Trophoblast cell (in vitro differentiated cells and primary cell): ENCODE measurements around the gene ZBTB20.

Experiments used
- DNase-seq, 2 donors: peaks; one replicate each; pipeline ENCODE4 v3.0.0-alpha.2; 2016
- H2AFZ ChIP-seq: 2 replicates; pipeline ENCODE4 v1.6.1; 2013; ENCODE audit warnings: low read length, moderate library complexity, mild to moderate bottlenecking; ENCODE audit not compliant: insufficient read depth, poor library complexity
- H2AK5ac ChIP-seq: 2 replicates; pipeline ENCODE4 v1.6.1; 2013; ENCODE audit warnings: mild to moderate bottlenecking, low read length
- H2BK120ac ChIP-seq: 2 replicates; pipeline ENCODE4 v1.6.1; 2013; ENCODE audit warnings: low read length, mild to moderate bottlenecking, moderate library complexity; ENCODE audit not compliant: insufficient read depth, poor library complexity
- H2BK12ac ChIP-seq: 2 replicates; pipeline ENCODE4 v1.6.1; 2013; ENCODE audit warnings: mild to moderate bottlenecking, low read length, moderate library complexity
- H2BK5ac ChIP-seq: 2 replicates; pipeline ENCODE4 v1.6.1; 2013; ENCODE audit warnings: low read length, low read depth, moderate library complexity, mild to moderate bottlenecking; ENCODE audit not compliant: poor library complexity
- H3K14ac ChIP-seq: 2 replicates; pipeline ENCODE4 v1.6.1; 2013; ENCODE audit warnings: mild to moderate bottlenecking, low read length
- H3K18ac ChIP-seq: 2 replicates; pipeline ENCODE4 v1.6.1; 2013; ENCODE audit warnings: mild to moderate bottlenecking, low read length
- H3K23ac ChIP-seq: 2 replicates; pipeline ENCODE4 v1.6.1; 2013; ENCODE audit warnings: low read length
- H3K27ac ChIP-seq: 2 replicates; pipeline ENCODE4 v1.5.1; 2013; ENCODE audit warnings: low read depth, mild to moderate bottlenecking, inconsistent platforms, low read length, moderate library complexity
- H3K27me3 ChIP-seq: 2 replicates; pipeline ENCODE4 v1.6.1; 2013; ENCODE audit warnings: inconsistent platforms, mild to moderate bottlenecking, low read length, moderate library complexity; ENCODE audit not compliant: insufficient read depth
- H3K36me3 ChIP-seq, 2 experiments: 1 replicate in 1 of 2; 2 replicates in 1 of 2; pipeline ENCODE4 v1.6.1; 2013; ENCODE audit warnings: low read length in 2 of 2, mild to moderate bottlenecking in 2 of 2, moderate library complexity in 1 of 2; ENCODE audit not compliant: insufficient read depth in 2 of 2, control insufficient read depth in 1 of 2
- H3K4ac ChIP-seq: 2 replicates; pipeline ENCODE4 v1.6.1; 2013; ENCODE audit warnings: low read depth, mild to moderate bottlenecking, low read length, moderate library complexity
- H3K4me1 ChIP-seq, 2 experiments: 1 replicate in 1 of 2; 2 replicates in 1 of 2; pipeline ENCODE4 v1.6.1; 2013; ENCODE audit warnings: low read length in 2 of 2, mild to moderate bottlenecking in 2 of 2, moderate library complexity in 1 of 2; ENCODE audit not compliant: insufficient read depth in 2 of 2, control insufficient read depth in 1 of 2
- H3K4me2 ChIP-seq: 2 replicates; pipeline ENCODE4 v1.6.1; 2013; ENCODE audit warnings: inconsistent platforms, mild to moderate bottlenecking, low read length, moderate library complexity
- H3K4me3 ChIP-seq: 2 replicates; pipeline ENCODE4 v1.5.1; 2013; ENCODE audit warnings: mild to moderate bottlenecking, low read depth, low read length, inconsistent platforms
- H3K79me1 ChIP-seq: one replicate; pipeline ENCODE4 v1.6.1; 2013; ENCODE audit warnings: low read length
- H3K79me2 ChIP-seq: 2 replicates; pipeline ENCODE4 v1.6.1; 2013; ENCODE audit warnings: low read length, mild to moderate bottlenecking; ENCODE audit not compliant: control insufficient read depth, insufficient read depth, poor library complexity
- H3K9ac ChIP-seq: 2 replicates; pipeline ENCODE4 v1.6.1; 2013; ENCODE audit warnings: mild to moderate bottlenecking, low read length
- H3K9me3 ChIP-seq: 2 replicates; pipeline ENCODE4 v1.6.1; 2013; ENCODE audit warnings: low read depth, mild to moderate bottlenecking, control low read depth, inconsistent platforms, low read length; ENCODE audit not compliant: insufficient read depth
- H4K12ac ChIP-seq: 2 replicates; pipeline ENCODE4 v1.6.1; 2013; ENCODE audit warnings: low read depth, mild to moderate bottlenecking, low read length, moderate library complexity
- H4K8ac ChIP-seq: 2 replicates; pipeline ENCODE4 v1.6.1; 2013; ENCODE audit warnings: low read depth, mild to moderate bottlenecking, low read length, moderate library complexity
- H4K91ac ChIP-seq: one replicate; pipeline ENCODE4 v1.6.1; 2013; ENCODE audit warnings: low read depth, mild to moderate bottlenecking, low read length, moderate library complexity
- WGBS: extraction: QIAGEN DNeasy Blood & Tissue Kit; methylation state at CpG from one replicate; pipeline ENCODE4 v1.1.7; 2013; ENCODE audit warnings: missing lambda C conversion rate; ENCODE audit not compliant: insufficient read length, insufficient coverage; ENCODE audit errors: extremely low coverage; 5-methylcytosine and 5-hydroxymethylcytosine counted together

ZBTB20 gene

DNA sequence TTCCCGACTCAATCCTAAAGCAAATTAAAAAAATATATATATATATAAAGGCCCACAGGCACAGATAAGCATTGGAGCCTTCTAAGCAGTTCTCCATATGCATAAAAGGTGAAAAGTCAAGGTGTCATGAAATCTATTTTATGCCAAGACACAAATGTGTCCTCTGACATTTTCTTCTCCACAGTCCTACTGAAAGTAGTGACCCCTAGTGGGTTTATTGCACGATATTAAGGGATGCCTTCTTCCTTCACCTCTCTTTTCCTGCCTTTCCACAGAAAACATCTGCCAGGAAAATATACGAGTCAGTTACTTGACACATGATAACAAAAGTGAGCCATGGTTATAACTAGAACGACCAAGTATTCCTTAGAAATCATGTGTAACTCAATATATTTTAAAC is 550.1 kb downstream of the ZBTB20 start:
- Histone ChIP-seq H4K91ac (no peak overlapping the region), H3K23ac (no peak overlapping the region), H2AFZ (no peak overlapping the region), H3K79me2 (no peaks in the 10 kb centered on the region), H2AK5ac (no peak overlapping the region), H3K9me3 (no peaks in the 10 kb centered on the region), H2BK12ac (no peak overlapping the region), H3K4ac (no peak overlapping the region), H3K4me1 (no peaks in the 10 kb centered on the region), H3K27ac (no peak overlapping the region), H3K36me3 (no peaks in the 10 kb centered on the region), H2BK5ac (no peak overlapping the region), H3K9ac (no peak overlapping the region), H3K27me3 (no peaks in the 10 kb centered on the region), H3K4me3 (no peak overlapping the region), H3K4me2 (no peak overlapping the region), H2BK120ac (no peak overlapping the region), H4K8ac (no peak overlapping the region), H4K12ac (no peak overlapping the region), H3K79me1 (no peaks in the 10 kb centered on the region), H3K18ac (no peak overlapping the region), H3K14ac (no peak overlapping the region)
- no CpG with 5 or more reads among the region's 4 CpGs for WGBS
- DNase-seq, result no peak

DNA sequence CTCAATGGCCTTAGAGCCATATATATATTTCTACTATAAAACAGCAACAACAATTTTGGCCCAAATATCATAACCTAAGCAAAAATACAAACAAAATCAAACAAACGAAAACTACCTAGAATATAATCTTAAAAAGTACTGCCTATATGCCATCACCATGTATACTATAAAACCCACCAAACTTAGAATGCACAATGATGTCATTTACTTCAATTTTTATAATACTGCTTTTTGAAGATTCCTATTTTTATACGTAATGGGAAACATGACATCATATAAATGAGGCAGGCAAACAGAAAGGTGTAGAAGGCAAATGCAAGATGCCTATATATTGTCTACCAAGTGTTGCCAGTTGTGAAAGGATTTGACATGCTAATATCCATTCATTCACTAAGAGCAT is 550.9 kb downstream of the ZBTB20 start:
- H2AK5ac ChIP-seq, result no peak overlapping the region
- H2BK5ac ChIP-seq, result no peak overlapping the region
- H4K91ac ChIP-seq, result no peak overlapping the region
- H2AFZ ChIP-seq, result no peak overlapping the region
- DNase-seq, result no peak
- H3K9me3 ChIP-seq, result no peaks in the 10 kb centered on the region
- H3K4me3 ChIP-seq, result no peak overlapping the region
- no peaks in the 10 kb centered on the region for H3K36me3 ChIP-seq
- no peak overlapping the region for H2BK12ac ChIP-seq
- no peaks in the 10 kb centered on the region for H3K79me1 ChIP-seq
- H3K4me1 ChIP-seq, result no peaks in the 10 kb centered on the region
- 100% methylated on average over 1 of the region's 2 CpGs for WGBS
- H3K4ac ChIP-seq, result no peak overlapping the region
- no peaks in the 10 kb centered on the region for H3K79me2 ChIP-seq
- H3K4me2 ChIP-seq, result no peak overlapping the region
- H2BK120ac ChIP-seq, result no peak overlapping the region
- H3K14ac ChIP-seq, result no peak overlapping the region
- H3K27ac ChIP-seq, result no peak overlapping the region
- H3K18ac ChIP-seq, result no peak overlapping the region
- H3K9ac ChIP-seq, result no peak overlapping the region
- H3K23ac ChIP-seq, result no peak overlapping the region
- H3K27me3 ChIP-seq, result no peaks in the 10 kb centered on the region
- H4K8ac ChIP-seq, result no peak overlapping the region
- H4K12ac ChIP-seq, result no peak overlapping the region

DNA sequence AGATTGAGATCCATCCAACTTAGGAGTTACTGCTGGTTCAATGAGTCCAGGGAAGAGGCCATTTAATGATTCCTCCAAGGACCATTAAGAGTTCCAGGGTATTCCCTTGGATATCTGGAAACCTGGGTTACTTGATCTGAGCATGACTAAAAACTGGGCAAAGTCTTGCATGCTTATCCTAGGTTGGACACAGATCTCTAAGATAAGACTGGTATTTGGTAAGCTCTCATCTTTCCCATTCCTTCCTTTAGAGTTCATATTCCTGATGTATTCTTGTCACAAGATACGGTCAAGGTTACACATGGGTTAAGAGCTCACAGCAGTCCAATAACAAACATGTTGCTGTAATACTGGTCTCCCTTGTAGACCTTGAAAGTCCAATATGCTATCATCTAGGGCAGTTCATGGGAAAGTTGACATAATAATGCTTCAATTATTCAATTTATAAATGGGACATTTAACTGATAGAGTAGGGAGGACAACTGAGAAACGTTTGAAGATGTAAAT is 551.5 kb downstream of the ZBTB20 start:
- Histone ChIP-seq H2BK5ac (no peak overlapping the region), H4K8ac (no peak overlapping the region), H2BK12ac (no peak overlapping the region), H2BK120ac (no peak overlapping the region), H2AK5ac (no peak overlapping the region), H3K9ac (no peak overlapping the region), H3K79me2 (no peaks in the 10 kb centered on the region), H3K79me1 (no peaks in the 10 kb centered on the region), H3K18ac (no peak overlapping the region), H4K91ac (no peak overlapping the region), H3K27ac (no peak overlapping the region), H3K4ac (no peak overlapping the region), H3K9me3 (no peaks in the 10 kb centered on the region), H3K4me2 (no peak overlapping the region), H3K23ac (no peak overlapping the region), H3K4me3 (no peak overlapping the region), H4K12ac (no peak overlapping the region), H3K4me1 (no peaks in the 10 kb centered on the region), H3K27me3 (no peaks in the 10 kb centered on the region), H3K36me3 (no peaks in the 10 kb centered on the region), H3K14ac (no peak overlapping the region), H2AFZ (no peak overlapping the region)
- peak in 1 of 2 donors; percentile 10 for DNase-seq
- WGBS, result no CpG with 5 or more reads among the region's 2 CpGs

DNA sequence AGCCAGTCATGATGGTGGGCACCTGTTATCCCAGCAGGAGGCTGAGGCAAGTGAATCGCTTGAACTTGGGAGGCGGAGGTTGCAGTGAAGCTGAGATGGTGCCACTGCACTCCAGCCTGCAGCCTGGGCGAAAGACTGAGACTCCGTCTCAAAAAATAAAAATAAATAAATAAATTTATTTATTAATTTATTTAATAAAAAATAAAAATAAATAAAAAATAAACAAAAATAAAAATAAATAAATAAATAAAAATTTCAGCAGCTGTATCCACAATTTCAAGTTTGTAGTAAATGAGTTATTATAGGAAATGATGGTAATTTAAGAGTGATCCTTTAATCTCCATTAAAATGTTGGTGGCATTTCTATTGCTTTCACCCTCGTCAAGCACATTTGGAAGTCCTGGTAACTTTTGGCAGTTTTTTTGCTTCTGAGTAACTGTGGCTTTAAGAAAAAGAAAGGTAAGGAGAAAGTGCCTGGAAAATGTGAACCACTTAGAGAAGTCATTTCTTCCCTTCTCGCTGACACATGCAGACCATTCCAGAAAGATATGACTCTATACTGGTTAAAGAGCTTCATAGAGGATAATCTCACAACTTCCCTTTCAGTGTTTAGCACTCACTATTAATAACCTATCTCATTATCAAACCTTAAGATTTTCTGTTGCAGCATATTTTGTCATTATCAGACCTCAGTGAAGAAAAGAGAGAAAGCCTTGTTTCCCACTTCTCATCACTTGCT is 556.6 kb downstream of the ZBTB20 start:
- H4K12ac ChIP-seq, result no peak overlapping the region
- H2BK12ac ChIP-seq, result no peak overlapping the region
- no CpG with 5 or more reads among the region's 6 CpGs for WGBS
- H3K27ac ChIP-seq, result no peak overlapping the region
- no peak for DNase-seq
- no peak overlapping the region for H2BK5ac ChIP-seq
- H4K91ac ChIP-seq, result no peak overlapping the region
- H3K23ac ChIP-seq, result no peak overlapping the region
- no peaks in the 10 kb centered on the region for H3K36me3 ChIP-seq
- no peak overlapping the region for H3K9ac ChIP-seq
- no peak overlapping the region for H3K4ac ChIP-seq
- no peak overlapping the region for H2BK120ac ChIP-seq
- no peak overlapping the region for H3K14ac ChIP-seq
- no peak overlapping the region for H3K4me2 ChIP-seq
- no peaks in the 10 kb centered on the region for H3K79me2 ChIP-seq
- H3K27me3 ChIP-seq, result no peaks in the 10 kb centered on the region
- no peak overlapping the region for H2AK5ac ChIP-seq
- no peak overlapping the region for H3K18ac ChIP-seq
- H3K9me3 ChIP-seq, result no peaks in the 10 kb centered on the region
- H3K4me3 ChIP-seq, result no peak overlapping the region
- no peak overlapping the region for H2AFZ ChIP-seq
- H3K79me1 ChIP-seq, result no peaks in the 10 kb centered on the region
- H3K4me1 ChIP-seq, result no peaks in the 10 kb centered on the region
- no peak overlapping the region for H4K8ac ChIP-seq
